ENCODE data around the gene LRRC59. TPM values are rescaled to one million over a fixed set of nuclear protein-coding genes. Genes with fewer than 3 reads are reported as not detected.
A peak's percentile ranks its signal among the peaks of the same experiment; 100 is the strongest.

LRRC59 gene
- total and polyA plus RNA-seq, 2 donors, result 27.8 to 38.7 TPM

- H3K27ac ChIP-seq (ENCODE audit: low read depth in 1 of 2, low read length in 1 of 2), result no peak overlapping the region
- peaks cover 66 to 72% of the 10 kb centered on the region in 2 donors for H3K36me3 ChIP-seq (ENCODE audit: control insufficient read depth in 2 of 2, insufficient read depth in 2 of 2, low read length in 1 of 2)
- H3K27me3 ChIP-seq (ENCODE audit: control insufficient read depth in 2 of 2, insufficient read depth in 1 of 2, low read length in 1 of 2), result no peaks in the 10 kb centered on the region
- WGBS, result 45% methylated on average over 11 of the region's 11 CpGs
- DNase-seq (ENCODE audit: low read depth in 6 of 9, low spot score in 9 of 9), result peak in 6 of 9 donors; percentile 43 to 71 (median 54)
- H3K9me3 ChIP-seq (ENCODE audit: control insufficient read depth in 2 of 2, insufficient read depth in 1 of 2, low read length in 1 of 2), result no peaks in the 10 kb centered on the region
- no peak overlapping the region for H3K4me3 ChIP-seq (ENCODE audit: low read length in 2 of 2)
- H3K4me1 ChIP-seq (ENCODE audit: control insufficient read depth in 2 of 2, insufficient read depth in 2 of 2, low read length in 2 of 2), result peaks cover 0 to 22% of the 10 kb centered on the region in 2 donors
Observed at GRCh38 chr17:50361561-50362480, 35.5 kb downstream of the LRRC59 start.

- peaks cover 0 to 22% of the 10 kb centered on the region in 2 donors for H3K4me1 ChIP-seq (ENCODE audit: control insufficient read depth in 2 of 2, insufficient read depth in 2 of 2, low read length in 2 of 2)
- WGBS, result 86% methylated on average over 11 of the region's 11 CpGs
- no peaks in the 10 kb centered on the region for H3K27me3 ChIP-seq (ENCODE audit: control insufficient read depth in 2 of 2, insufficient read depth in 1 of 2, low read length in 1 of 2)
- peaks cover 66 to 72% of the 10 kb centered on the region in 2 donors for H3K36me3 ChIP-seq (ENCODE audit: control insufficient read depth in 2 of 2, insufficient read depth in 2 of 2, low read length in 1 of 2)
- DNase-seq (ENCODE audit: low read depth in 6 of 9, low spot score in 9 of 9), result peak in 1 of 9 donors; percentile 22
- H3K9me3 ChIP-seq (ENCODE audit: control insufficient read depth in 2 of 2, insufficient read depth in 1 of 2, low read length in 1 of 2), result no peaks in the 10 kb centered on the region
- H3K27ac ChIP-seq (ENCODE audit: low read depth in 1 of 2, low read length in 1 of 2), result peak overlapping the region in 1 of 2 donors; percentile 76
- H3K4me3 ChIP-seq (ENCODE audit: low read length in 2 of 2), result no peak overlapping the region
Observed at GRCh38 chr17:50360486-50361115, 36.7 kb downstream of the LRRC59 start.

DNA sequence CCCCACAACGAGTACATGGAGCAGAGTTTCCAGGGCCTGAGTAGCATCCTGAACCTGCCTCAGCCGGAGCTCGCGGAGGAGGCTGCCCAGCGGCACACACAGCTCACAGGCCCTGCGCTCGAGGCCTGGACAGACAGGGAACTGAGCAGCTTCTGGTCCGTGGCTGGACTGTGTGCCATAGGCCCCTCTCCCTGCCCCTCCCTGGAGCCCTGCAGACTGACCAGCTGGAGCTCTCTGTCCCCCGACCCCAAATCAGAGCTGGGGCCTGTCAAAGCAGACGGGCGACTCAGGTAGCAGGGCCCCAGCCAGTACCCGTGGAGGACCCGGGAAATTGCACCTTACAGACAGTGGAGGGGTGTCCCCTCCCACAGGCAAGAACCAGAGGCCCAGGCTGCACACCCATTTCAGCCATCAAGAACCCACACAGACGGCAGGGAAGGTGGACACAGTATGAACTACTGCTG, 37.3 kb downstream of the LRRC59 start:
- DNase-seq (ENCODE audit: low read depth in 6 of 9, low spot score in 9 of 9), result no peak
- H3K4me1 ChIP-seq (ENCODE audit: control insufficient read depth in 2 of 2, insufficient read depth in 2 of 2, low read length in 2 of 2), result peaks cover 0 to 22% of the 10 kb centered on the region in 2 donors
- H3K27me3 ChIP-seq (ENCODE audit: control insufficient read depth in 2 of 2, insufficient read depth in 1 of 2, low read length in 1 of 2), result no peaks in the 10 kb centered on the region
- H3K9me3 ChIP-seq (ENCODE audit: control insufficient read depth in 2 of 2, insufficient read depth in 1 of 2, low read length in 1 of 2), result no peaks in the 10 kb centered on the region
- no peak overlapping the region for H3K4me3 ChIP-seq (ENCODE audit: low read length in 2 of 2)
- WGBS, result 95% methylated on average over 14 of the region's 14 CpGs
- H3K27ac ChIP-seq (ENCODE audit: low read depth in 1 of 2, low read length in 1 of 2), result no peak overlapping the region
- H3K36me3 ChIP-seq (ENCODE audit: control insufficient read depth in 2 of 2, insufficient read depth in 2 of 2, low read length in 1 of 2), result peaks cover 66 to 72% of the 10 kb centered on the region in 2 donors

- no peak for DNase-seq (ENCODE audit: low read depth in 6 of 9, low spot score in 9 of 9)
- Histone ChIP-seq H3K27ac (ENCODE audit: low read depth in 1 of 2, low read length in 1 of 2) (no peak overlapping the region), H3K36me3 (ENCODE audit: control insufficient read depth in 2 of 2, insufficient read depth in 2 of 2, low read length in 1 of 2) (peaks cover 67 to 76% of the 10 kb centered on the region in 2 donors), H3K4me1 (ENCODE audit: control insufficient read depth in 2 of 2, insufficient read depth in 2 of 2, low read length in 2 of 2) (peaks cover 0 to 22% of the 10 kb centered on the region in 2 donors), H3K9me3 (ENCODE audit: control insufficient read depth in 2 of 2, insufficient read depth in 1 of 2, low read length in 1 of 2) (no peaks in the 10 kb centered on the region), H3K4me3 (ENCODE audit: low read length in 2 of 2) (no peak overlapping the region), H3K27me3 (ENCODE audit: control insufficient read depth in 2 of 2, insufficient read depth in 1 of 2, low read length in 1 of 2) (no peaks in the 10 kb centered on the region)
- 95% methylated on average over 5 of the region's 5 CpGs for WGBS
Observed at GRCh38 chr17:50359005-50359699, 38.2 kb downstream of the LRRC59 start.

- no peak for DNase-seq (ENCODE audit: low read depth in 6 of 9, low spot score in 9 of 9)
- H3K36me3 ChIP-seq (ENCODE audit: control insufficient read depth in 2 of 2, insufficient read depth in 2 of 2, low read length in 1 of 2), result peaks cover 73 to 80% of the 10 kb centered on the region in 2 donors
- H3K9me3 ChIP-seq (ENCODE audit: control insufficient read depth in 2 of 2, insufficient read depth in 1 of 2, low read length in 1 of 2), result no peaks in the 10 kb centered on the region
- H3K27me3 ChIP-seq (ENCODE audit: control insufficient read depth in 2 of 2, insufficient read depth in 1 of 2, low read length in 1 of 2), result no peaks in the 10 kb centered on the region
- no peak overlapping the region for H3K27ac ChIP-seq (ENCODE audit: low read depth in 1 of 2, low read length in 1 of 2)
- H3K4me1 ChIP-seq (ENCODE audit: control insufficient read depth in 2 of 2, insufficient read depth in 2 of 2, low read length in 2 of 2), result peaks cover 0 to 22% of the 10 kb centered on the region in 2 donors
- no peak overlapping the region for H3K4me3 ChIP-seq (ENCODE audit: low read length in 2 of 2)
- WGBS, result 98% methylated on average over 17 of the region's 17 CpGs
Observed at GRCh38 chr17:50358177-50358576, 39.1 kb downstream of the LRRC59 start.

DNA sequence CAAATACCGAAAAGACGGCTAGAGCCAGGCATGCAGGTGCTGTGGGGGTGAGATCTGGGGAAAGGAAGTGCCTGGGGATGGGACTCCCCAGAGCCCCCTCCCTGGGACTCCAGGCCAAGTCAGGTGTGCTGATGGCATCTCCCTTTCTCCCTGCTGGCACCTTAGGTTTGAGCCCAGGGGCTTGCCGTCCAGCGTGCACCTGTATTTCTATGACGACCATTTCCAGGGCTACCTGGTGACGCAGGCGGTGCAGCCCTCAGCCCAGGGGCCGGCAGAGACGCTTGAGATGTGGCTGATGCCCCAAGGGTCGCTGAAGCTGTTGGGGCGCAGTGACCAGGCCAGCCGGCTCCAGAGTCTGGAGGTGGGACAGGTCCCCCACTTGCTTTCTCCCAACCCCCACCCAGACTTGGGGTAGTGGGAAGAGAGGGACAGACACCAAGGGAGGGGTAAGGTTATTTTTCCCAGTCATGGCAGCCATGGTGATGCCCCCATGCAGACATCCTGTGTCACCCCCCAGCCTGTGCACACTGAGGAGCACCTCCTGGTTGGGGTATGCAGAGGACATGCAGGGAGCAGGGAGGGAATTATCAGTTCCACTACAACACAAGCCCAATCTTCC, 40.3 kb downstream of the LRRC59 start:
- Histone ChIP-seq H3K4me3 (ENCODE audit: low read length in 2 of 2) (no peak overlapping the region), H3K27me3 (ENCODE audit: control insufficient read depth in 2 of 2, insufficient read depth in 1 of 2, low read length in 1 of 2) (no peaks in the 10 kb centered on the region), H3K9me3 (ENCODE audit: control insufficient read depth in 2 of 2, insufficient read depth in 1 of 2, low read length in 1 of 2) (no peaks in the 10 kb centered on the region), H3K27ac (ENCODE audit: low read depth in 1 of 2, low read length in 1 of 2) (no peak overlapping the region), H3K36me3 (ENCODE audit: control insufficient read depth in 2 of 2, insufficient read depth in 2 of 2, low read length in 1 of 2) (peaks cover 79 to 90% of the 10 kb centered on the region in 2 donors), H3K4me1 (ENCODE audit: control insufficient read depth in 2 of 2, insufficient read depth in 2 of 2, low read length in 2 of 2) (peaks cover 0 to 22% of the 10 kb centered on the region in 2 donors)
- no peak for DNase-seq (ENCODE audit: low read depth in 6 of 9, low spot score in 9 of 9)
- WGBS, result 98% methylated on average over 12 of the region's 12 CpGs

DNA sequence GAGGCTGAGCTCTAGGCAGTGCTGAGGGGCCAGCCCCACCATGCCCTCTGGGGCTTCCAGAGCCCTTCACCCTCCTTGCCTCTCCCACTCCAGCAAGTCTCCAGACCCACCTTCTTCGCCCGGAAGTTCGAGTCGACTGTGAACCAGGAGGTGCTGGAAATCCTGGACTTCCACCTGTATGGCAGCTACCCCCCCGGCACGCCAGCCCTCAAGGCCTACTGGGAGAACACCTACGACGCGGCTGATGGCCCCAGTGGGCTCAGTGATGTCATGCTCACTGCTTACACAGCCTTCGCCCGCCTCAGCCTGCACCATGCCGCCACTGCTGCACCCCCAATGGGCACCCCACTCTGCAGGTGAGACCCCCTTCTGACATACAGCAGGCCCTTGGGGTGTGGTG, 40.9 kb downstream of the LRRC59 start:
- Histone ChIP-seq H3K27ac (ENCODE audit: low read depth in 1 of 2, low read length in 1 of 2) (no peak overlapping the region), H3K4me1 (ENCODE audit: control insufficient read depth in 2 of 2, insufficient read depth in 2 of 2, low read length in 2 of 2) (peaks cover 0 to 16% of the 10 kb centered on the region in 2 donors)

DNA sequence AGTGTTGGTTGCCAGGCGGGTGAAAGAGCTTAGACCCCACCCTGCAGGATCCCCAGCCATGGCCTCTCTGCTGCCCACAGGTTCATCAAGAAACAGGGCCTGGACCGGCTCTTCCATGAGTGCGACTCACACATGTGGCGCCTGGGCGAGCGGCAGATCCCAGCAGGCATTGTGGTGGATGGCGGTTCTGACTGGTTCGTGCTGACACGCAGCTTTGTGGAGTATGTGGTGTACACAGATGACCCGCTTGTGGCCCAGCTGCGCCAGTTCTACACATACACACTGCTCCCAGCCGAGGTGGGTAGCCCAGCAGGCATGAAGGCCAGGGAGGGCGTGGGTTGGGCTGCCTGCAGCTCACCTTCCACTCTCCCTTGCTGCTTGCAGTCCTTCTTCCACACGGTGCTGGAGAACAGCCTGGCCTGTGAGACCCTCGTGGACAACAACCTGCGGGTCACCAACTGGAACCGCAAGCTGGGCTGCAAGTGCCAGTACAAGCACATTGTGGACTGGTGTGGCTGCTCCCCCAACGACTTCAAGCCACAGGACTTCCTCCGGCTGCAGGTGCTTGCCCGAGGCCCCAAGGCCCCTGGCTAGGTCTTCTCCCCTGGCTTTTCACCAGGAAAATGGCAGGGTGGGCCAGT, 41.5 kb downstream of the LRRC59 start:
- H3K27me3 ChIP-seq (ENCODE audit: control insufficient read depth in 2 of 2, insufficient read depth in 1 of 2, low read length in 1 of 2), result no peaks in the 10 kb centered on the region
- H3K4me1 ChIP-seq (ENCODE audit: control insufficient read depth in 2 of 2, insufficient read depth in 2 of 2, low read length in 2 of 2), result peaks cover 0 to 11% of the 10 kb centered on the region in 2 donors
- WGBS, result 95% methylated on average over 20 of the region's 20 CpGs
- peaks cover 73 to 84% of the 10 kb centered on the region in 2 donors for H3K36me3 ChIP-seq (ENCODE audit: control insufficient read depth in 2 of 2, insufficient read depth in 2 of 2, low read length in 1 of 2)
- no peak overlapping the region for H3K27ac ChIP-seq (ENCODE audit: low read depth in 1 of 2, low read length in 1 of 2)
- H3K4me3 ChIP-seq (ENCODE audit: low read length in 2 of 2), result no peak overlapping the region
- DNase-seq (ENCODE audit: low read depth in 6 of 9, low spot score in 9 of 9), result no peak
- no peaks in the 10 kb centered on the region for H3K9me3 ChIP-seq (ENCODE audit: control insufficient read depth in 2 of 2, insufficient read depth in 1 of 2, low read length in 1 of 2)

More for the DNA sequence above, 40.9 kb downstream of the LRRC59 start:
- no peak for DNase-seq (ENCODE audit: low read depth in 6 of 9, low spot score in 9 of 9)
- peaks cover 77 to 88% of the 10 kb centered on the region in 2 donors for H3K36me3 ChIP-seq (ENCODE audit: control insufficient read depth in 2 of 2, insufficient read depth in 2 of 2, low read length in 1 of 2)
- H3K27me3 ChIP-seq (ENCODE audit: control insufficient read depth in 2 of 2, insufficient read depth in 1 of 2, low read length in 1 of 2), result no peaks in the 10 kb centered on the region
- no peak overlapping the region for H3K4me3 ChIP-seq (ENCODE audit: low read length in 2 of 2)
- H3K9me3 ChIP-seq (ENCODE audit: control insufficient read depth in 2 of 2, insufficient read depth in 1 of 2, low read length in 1 of 2), result no peaks in the 10 kb centered on the region
- 98% methylated on average over 12 of the region's 12 CpGs for WGBS
